ENCODE results near the gene MRPL48.

DNA sequence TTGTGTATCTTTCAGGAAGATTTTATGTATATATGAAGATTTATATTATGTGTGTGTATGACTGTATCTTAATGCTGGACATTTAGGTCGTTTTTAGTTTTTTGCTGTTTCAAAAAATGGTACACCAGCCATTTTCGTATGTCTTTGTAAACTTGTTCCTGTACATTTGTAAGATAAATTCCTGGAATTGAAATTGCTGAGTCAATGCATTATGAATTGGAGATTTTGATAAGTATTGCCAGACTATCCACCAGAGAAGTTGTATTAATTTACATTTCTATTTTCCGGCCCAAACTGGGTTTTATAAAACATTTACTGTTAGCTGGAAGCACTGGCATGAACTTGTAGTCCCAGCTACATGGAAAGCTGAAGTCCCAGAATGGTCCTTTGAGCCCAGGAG, 24.6 kb downstream of the MRPL48 start:
- no peak for TF ChIP-seq POLR2A (IDR thresholded peaks at IDR 0.05; ENCODE audit: low read depth, low read length)
- no peak for TF ChIP-seq NFYA (IDR thresholded peaks at IDR 0.05; ENCODE audit: borderline replicate concordance, low read depth, low read length)
